Stimulated activated CD4-positive, alpha-beta T cell treated with anti-CD3 and anti-CD28 coated beads, Interleukin-2, amount 100 ng/mL, for 24 hours (primary cell): Measurements from ENCODE around the gene LCN2.
"Not testable (repeated sequence)": the region's sequence is repeated elsewhere in the genome, so short reads cannot be mapped to it uniquely, and the experiment has no call there.

ENCODE experiments used
- DNase-seq, 2 donors: peaks; one replicate each; pipeline ENCODE4 v3.0.0-alpha.2; 2020

LCN2 gene

GRCh38 chr9:128128836-128129590 lies 20.2 kb upstream of the LCN2 start:
- DNase-seq: no peak

DNA sequence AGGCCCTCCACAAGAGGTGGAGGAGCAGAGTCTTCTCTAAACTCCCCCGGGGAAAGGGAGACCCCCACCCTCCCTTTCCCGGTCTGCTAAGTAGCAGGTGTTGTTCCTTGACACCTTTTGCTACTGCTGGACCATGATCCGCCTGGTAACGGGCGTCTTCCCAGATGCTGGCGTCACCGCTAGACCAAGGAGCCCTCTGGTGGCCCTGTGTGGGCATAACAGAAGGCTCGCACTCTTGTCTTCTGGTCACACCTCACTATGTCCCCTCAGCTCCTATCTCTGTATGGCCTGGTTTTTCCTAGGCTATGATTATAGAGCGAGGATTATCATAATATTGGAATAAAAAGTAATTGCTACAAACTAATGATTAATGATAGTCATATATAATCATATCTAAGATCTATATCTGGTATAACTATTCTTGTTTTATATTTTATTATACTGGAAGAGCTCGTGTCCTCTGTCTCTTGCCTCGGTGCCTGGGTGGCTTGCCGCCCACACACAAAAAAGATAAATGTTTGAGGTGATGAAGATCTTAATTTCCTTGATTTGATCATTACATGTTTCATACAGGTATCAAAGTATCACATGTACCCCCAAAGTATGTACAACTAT lies 19.2 kb upstream of the LCN2 start:
- peak; percentile 64 to 72 for DNase-seq

GRCh38 chr9:128130651-128131050 lies 18.6 kb upstream of the LCN2 start:
- DNase-seq: not testable (repeated sequence)

- DNase-seq: not testable (repeated sequence)
Measured at GRCh38 chr9:128131346-128131745, 17.9 kb upstream of the LCN2 start.

GRCh38 chr9:128132139-128132538 lies 17.1 kb upstream of the LCN2 start:
- not testable (repeated sequence) for DNase-seq

- not testable (repeated sequence) for DNase-seq
Measured at GRCh38 chr9:128135561-128135960, 13.7 kb upstream of the LCN2 start.

GRCh38 chr9:128136816-128137793 lies 12.1 kb upstream of the LCN2 start:
- DNase-seq: no peak

DNA sequence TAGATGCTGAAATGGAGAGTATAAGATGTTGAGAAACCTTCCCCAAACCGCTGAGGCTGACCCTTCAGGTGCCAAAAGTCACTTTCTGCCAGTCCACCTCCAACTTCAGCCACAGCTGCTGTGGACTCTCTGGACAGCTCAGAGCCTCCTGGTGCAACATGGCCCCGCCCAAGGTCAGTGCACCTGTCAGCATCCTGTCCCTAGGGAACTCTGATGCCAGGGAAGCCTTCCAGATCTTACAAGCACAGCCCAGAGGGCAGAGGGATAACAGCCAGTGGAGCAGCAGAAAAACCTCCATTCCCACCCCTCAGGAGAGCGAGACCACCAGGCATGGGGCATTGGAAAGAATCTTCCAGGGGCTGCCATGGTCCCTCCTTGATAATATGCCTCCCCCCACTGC lies 11.3 kb upstream of the LCN2 start:
- DNase-seq: no peak

GRCh38 chr9:128139621-128140020 lies 9.6 kb upstream of the LCN2 start:
- no peak for DNase-seq

GRCh38 chr9:128141604-128142003 lies 7.6 kb upstream of the LCN2 start:
- no peak for DNase-seq

GRCh38 chr9:128142061-128142460 lies 7.2 kb upstream of the LCN2 start:
- no peak for DNase-seq

GRCh38 chr9:128142596-128142995 lies 6.7 kb upstream of the LCN2 start:
- DNase-seq: no peak

DNA sequence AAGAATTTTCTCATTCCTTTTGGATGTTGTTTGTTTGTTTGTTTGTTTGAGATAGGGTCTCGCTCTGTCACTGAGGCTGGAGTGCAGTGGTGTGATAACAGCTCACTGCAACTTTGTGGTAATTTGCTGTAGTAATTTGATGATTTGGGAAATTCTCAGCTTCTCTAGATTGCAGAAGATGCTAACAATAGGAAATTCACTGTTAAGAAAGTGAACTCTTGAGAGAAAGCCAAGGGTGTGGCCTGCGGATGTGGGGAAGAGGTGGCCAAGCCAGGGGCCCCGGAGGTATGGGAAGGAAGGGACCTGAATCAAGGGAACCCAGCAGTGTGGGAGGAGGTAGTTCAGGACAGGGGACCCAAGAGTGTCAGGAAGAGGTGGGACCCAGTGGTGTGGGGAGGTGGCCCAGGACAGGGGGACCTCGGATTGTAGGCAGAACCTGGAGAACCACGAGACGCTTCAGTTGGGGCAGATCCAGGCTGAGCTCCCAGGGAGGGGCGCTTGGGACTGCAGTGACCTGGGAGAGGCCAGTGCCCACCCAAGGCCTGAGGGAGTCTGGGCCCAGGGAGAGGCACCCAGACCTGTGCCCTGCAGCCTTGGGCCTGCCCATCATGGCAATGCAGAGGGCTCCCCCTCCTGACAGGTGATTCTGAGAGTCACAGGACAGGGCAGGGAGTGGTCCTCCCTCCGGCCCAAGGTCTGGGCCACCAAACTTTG lies 5.6 kb upstream of the LCN2 start:
- no peak for DNase-seq

DNA sequence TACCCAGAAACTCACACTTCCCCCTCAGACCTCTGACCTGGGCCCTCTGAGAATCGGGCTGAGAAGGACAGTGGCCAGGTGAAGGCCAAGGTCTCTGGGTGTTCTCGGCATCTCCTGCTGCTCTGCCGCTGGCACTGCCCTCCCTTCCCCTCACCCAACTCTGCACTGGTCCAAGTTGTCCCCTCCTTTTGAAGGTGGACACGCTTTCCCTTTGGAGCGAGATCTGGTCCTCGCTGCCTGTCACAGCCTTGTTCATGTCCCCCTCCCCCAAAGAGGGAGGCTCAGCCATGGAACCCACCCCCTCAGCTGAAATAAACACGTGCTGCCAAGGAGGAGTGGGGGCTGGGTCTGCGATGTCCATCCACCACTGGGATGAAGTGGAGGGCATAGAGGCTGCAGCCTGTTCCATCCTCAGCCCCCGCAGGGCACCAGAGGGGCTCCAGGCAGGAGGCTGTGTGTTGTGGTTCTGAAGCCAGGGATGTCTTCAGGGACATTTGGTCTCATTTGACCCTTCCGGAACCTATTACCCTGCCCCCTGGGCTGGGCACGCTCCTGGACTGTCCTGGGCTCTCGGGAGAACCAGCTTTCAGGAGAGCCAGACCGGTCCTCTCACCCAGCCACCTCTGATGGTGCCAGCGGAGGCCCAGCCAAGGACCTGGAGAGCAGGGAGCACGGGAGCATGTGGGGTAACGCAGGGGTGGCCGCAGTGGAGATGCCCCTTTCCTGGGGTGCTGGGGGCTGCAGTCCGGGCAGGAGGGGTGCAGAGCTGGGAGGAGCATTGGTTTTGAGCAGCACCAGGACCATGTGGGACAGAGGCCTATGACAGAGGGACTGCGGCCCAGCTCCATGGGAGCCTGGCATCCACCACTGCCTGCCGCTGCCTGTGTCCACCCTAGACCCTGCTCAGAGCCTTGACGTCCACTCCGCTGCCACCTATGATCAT lies 4.7 kb upstream of the LCN2 start:
- DNase-seq: no peak

DNA sequence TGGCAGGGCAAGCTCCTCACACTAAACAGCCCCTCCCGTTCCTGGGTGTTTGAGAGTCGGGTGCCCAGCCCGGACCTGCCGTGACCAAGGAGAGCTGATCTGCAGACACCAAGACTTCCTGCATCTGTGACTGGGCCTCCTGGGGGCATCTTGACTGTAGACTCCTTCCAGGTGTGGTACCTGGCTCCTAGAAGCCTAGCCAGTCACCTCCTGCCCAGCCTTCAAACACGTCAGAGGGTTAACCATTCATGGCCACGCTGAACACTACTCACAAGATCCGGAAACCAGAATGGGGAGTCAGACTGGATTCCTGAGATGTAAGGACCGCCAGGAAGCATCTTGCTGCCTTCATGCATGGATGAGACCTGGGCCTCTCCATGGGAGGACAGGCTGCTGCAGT lies 3.7 kb upstream of the LCN2 start:
- DNase-seq: no peak

- DNase-seq: no peak
Measured at GRCh38 chr9:128145951-128146351, 3.3 kb upstream of the LCN2 start.

DNA sequence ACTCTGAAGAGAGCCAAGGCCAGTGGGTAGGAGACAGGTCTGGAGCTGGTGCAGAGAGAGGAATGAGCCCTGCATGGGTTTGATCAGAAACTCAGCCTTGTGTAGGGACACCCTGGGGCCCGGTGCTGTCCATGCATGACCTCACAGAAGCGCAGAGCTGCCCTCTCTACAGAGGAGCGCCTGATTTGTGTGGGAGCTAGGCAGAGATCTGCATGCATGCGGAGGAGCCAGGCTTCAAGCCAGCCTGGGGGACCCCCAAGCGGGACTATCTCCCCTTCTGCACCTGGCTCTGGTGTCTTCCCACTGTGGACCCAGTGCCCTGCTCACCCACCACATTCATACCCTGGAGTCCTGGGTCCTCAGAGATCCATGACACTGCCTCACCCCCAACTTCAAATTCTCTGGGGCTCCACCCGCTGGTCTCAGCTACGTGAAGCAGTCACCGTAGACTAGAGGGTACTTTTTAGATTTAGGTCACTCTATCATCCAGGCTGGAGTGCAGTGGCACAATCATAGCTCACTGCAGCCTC lies 2.6 kb upstream of the LCN2 start:
- no peak for DNase-seq

DNA sequence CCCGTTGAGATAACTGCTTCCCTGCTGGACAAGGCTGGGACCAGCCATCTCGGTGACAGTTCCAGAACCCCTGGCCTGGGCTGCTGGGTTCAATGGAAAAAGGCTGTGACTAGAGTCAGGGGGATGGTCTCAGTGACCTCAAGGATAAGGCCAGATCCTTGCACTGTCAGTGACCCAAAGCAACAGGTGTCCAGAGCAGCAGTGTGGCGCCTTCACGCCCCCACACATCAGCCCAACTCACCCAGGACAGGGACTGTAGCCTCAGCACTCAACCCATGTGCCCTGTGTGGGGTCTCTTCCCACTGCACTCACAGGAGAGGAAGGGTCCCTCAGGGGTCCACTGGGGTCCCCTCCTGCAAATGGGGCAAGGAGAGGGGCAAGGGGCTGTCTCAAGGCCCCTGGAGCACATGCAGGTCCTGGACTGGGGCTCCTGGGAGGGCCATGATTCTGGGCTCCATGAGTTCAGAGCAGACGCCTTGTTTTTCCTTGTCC lies 698 bp upstream of the LCN2 start:
- no peak for DNase-seq

DNA sequence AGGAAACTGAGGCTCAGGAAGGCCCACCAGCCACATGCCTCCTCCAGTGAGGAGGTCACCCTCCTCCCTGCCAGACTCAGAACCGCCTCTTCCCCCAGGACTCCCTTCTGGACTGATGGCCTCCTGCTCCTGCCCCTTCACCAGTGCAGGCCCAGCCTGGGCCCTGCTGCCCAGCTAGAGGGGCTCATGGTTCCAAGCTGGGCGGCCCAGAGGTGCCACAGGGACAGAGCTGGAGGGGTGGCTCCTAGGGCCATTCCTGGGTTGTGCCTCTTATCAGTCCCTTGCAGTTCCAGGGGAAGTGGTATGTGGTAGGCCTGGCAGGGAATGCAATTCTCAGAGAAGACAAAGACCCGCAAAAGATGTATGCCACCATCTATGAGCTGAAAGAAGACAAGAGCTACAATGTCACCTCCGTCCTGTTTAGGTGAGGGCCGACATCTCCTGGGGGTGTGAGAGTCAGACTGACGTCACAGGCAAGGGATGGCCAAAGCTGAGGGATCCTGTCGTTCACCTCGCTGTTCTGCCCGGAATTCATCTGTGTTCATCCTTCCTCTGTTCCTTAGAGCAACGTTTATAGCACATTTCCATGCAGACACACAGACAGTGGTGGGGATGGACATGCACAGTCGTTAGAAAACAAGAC lies 819 bp downstream of the LCN2 start:
- no peak for DNase-seq

DNA sequence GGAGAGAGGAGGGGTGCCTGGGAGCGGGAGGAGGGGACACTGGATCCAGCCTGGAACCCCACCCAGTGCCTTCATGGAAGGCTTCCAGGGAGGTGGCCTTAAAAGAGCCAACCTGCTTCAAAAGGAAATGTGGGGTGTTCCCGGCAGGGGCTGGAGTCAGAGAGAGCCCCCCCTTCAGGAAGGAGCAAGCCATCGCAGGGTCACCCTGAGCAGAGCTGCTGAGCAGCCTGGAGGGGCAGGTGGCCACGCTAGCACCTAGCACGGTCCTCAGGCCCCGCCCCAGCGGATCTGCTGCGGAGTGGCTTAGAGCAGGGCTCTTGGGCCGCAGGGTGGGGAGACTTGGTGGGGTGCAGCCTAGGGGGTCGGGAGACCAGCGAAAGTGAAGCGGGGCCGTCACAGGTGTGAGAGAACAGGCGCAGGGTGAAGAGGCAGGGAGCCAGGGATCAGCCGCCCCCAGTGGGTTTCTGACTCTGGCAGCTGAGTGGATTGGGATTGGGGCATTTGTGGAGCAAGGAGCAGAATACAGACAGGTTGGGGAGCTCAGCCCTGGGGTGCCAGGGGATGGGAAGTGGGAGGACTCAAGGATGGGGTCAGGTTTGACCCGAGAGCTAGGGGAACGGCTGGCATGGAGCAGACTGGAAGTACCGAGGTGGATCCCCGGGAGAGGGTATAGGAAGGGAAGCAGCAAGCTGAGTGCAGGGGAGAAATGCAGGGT lies 1.5 kb downstream of the LCN2 start:
- DNase-seq: no peak
